Mesothelial cell of epicardium (in vitro differentiated cells): Measurements from ENCODE around the gene ARSI. TPM values are rescaled to one million over a fixed set of nuclear protein-coding genes. Genes with fewer than 3 reads are reported as not detected.

Experiments
- DNase-seq, 2 experiments: peaks; one replicate each; pipeline ENCODE4 v3.0.0; 2021; ENCODE audit warnings: low spot score in 2 of 2; ENCODE audit not compliant: unreplicated experiment in 2 of 2
- H3K27ac Mint-ChIP-seq: 2 replicates; pipeline ENCODE4 v1.8.0; 2021; ENCODE audit warnings: mixed read lengths
- H3K27me3 Mint-ChIP-seq: 2 replicates; pipeline ENCODE4 v1.8.0; 2021; ENCODE audit warnings: low read depth, mixed read lengths
- H3K36me3 Mint-ChIP-seq: 2 replicates; pipeline ENCODE4 v1.8.0; 2021; ENCODE audit warnings: mixed read lengths
- H3K4me1 Mint-ChIP-seq: 2 replicates; pipeline ENCODE4 v1.8.0; 2021; ENCODE audit warnings: mixed read lengths
- H3K4me3 Mint-ChIP-seq: 2 replicates; pipeline ENCODE4 v1.8.0; 2021; ENCODE audit warnings: mild to moderate bottlenecking, moderate library complexity, mixed read lengths
- H3K9me3 Mint-ChIP-seq: 2 replicates; pipeline ENCODE4 v1.8.0; 2021; ENCODE audit warnings: mixed read lengths
- total RNA-seq: library from RNA; stranded (reverse); gene quantifications from 3 replicates; pipeline ENCODE4 v1.2.1, GENCODE V29; 2021
- TF ChIP-seq, protein P1 (sequence below): fragments of 200-600 bp; sonication (generic); IDR thresholded peaks from one replicate; pipeline ENCODE4 v1.5.0; 2021; ENCODE audit warnings: antibody characterized with exemption; ENCODE audit not compliant: unreplicated experiment

ARSI gene
- total RNA-seq, 1 donor from 2014 or later: 18.8 TPM

DNA sequence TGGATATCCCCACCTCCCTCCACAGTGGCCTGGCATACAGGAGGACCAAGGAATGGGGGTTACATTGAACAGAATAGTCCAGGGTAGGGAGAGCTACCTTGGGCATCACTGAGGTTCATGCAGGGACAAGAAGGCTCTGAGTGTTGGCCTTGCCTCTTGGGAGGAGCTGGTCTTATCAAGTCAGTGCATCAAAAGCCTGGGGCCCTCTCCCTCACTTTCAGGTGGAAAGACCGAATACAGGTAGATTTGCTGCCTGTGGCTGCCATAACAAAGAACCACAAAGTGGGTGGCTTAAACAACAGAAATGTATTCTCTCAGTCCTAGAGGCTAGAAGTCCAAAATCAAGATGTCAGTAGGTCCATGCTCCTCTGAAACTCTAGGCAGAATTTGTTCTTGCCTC lies 18.5 kb upstream of the ARSI start:
- Mint-ChIP-seq H3K4me1 (peaks cover 38% of the 10 kb centered on the region), H3K36me3 (no peaks in the 10 kb centered on the region), H3K27ac (no peak overlapping the region), H3K27me3 (no peaks in the 10 kb centered on the region), H3K9me3 (peaks cover 4% of the 10 kb centered on the region), H3K4me3 (no peak overlapping the region)
- TF ChIP-seq, protein P1, sequence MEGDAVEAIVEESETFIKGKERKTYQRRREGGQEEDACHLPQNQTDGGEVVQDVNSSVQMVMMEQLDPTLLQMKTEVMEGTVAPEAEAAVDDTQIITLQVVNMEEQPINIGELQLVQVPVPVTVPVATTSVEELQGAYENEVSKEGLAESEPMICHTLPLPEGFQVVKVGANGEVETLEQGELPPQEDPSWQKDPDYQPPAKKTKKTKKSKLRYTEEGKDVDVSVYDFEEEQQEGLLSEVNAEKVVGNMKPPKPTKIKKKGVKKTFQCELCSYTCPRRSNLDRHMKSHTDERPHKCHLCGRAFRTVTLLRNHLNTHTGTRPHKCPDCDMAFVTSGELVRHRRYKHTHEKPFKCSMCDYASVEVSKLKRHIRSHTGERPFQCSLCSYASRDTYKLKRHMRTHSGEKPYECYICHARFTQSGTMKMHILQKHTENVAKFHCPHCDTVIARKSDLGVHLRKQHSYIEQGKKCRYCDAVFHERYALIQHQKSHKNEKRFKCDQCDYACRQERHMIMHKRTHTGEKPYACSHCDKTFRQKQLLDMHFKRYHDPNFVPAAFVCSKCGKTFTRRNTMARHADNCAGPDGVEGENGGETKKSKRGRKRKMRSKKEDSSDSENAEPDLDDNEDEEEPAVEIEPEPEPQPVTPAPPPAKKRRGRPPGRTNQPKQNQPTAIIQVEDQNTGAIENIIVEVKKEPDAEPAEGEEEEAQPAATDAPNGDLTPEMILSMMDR: no peak
- no peak for DNase-seq

DNA sequence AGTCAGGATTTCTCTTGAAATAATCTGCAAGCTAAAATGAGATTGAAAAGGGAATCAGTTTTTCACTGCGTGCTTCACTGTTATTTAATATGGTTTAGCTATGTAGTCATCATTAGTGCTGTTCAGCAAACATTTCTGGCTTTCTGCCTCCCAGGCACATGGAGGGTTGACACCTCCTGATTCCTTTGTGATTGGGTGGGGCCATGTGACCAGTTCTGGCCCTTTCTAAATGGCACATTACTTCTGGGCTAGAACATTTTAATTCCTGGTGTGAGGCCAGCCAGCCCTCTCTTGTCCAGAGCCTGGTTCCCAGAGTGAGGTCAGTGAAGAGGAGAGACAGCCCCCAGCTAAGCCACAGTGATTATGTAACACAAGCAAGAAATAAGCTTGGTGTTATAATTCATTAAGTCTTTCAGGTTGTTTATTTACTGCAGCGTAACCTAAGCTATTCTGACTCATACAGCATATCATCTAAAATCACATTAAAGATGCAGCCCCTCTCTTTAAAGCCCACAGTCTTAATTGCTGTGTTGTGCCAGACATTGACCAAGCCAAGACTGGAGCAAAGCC lies 17.4 kb upstream of the ARSI start:
- H3K4me1 Mint-ChIP-seq: peaks cover 37% of the 10 kb centered on the region
- no peaks in the 10 kb centered on the region for H3K27me3 Mint-ChIP-seq
- H3K27ac Mint-ChIP-seq: peak overlapping the region; percentile 81
- H3K36me3 Mint-ChIP-seq: no peaks in the 10 kb centered on the region
- no peak for DNase-seq
- H3K4me3 Mint-ChIP-seq: no peak overlapping the region
- peaks cover 4% of the 10 kb centered on the region for H3K9me3 Mint-ChIP-seq
- TF ChIP-seq, protein P1: no peak

GRCh38 chr5:150319484-150319790 lies 16.7 kb upstream of the ARSI start:
- TF ChIP-seq, protein P1: no peak
- peak overlapping the region; percentile 81 for H3K27ac Mint-ChIP-seq

DNA sequence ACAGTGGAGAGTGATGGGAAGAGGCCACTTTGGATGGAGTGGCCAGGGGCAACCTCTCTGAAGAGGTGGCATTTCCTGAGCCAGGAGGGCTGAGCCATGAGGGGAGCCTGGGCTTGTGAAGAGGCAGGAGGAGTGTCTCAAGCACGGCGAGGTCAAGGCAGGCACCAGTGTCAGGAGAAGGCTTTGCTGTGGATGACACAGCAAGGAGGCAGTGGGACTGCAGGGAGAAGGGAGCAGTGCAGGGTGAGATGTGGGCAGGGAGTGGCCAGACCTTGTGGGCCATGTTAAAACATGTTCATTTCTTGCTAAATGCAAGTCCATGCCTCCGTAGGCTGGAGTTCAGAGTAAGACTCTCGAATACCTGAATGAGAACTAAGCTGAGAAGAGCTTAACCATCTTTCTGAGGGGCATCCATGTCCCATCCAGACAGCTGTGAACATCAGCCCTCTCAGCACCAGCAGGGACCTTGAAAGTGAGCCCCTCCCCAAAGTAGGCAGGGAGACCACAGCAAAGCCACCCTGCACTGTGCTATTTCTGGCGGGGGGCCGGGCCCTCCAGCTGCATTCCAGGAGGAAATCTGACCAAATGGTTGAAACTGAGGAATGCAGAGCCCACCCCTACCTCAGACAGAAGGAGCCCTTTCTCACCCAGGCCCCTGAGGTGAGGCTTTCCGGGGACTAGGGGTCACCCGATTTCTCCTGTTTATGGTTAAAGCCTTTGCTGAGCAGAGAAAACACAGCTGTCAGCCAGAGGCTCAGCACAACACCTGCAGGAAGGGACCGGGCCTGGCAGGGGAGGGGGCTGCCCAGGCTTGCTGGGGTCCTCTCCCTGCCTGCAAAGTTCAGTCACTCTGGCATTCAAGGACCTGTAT lies 16.1 kb upstream of the ARSI start:
- Mint-ChIP-seq H3K27ac (peak overlapping the region; percentile 70), H3K4me1 (peaks cover 36% of the 10 kb centered on the region), H3K9me3 (peaks cover 4% of the 10 kb centered on the region), H3K4me3 (no peak overlapping the region), H3K36me3 (no peaks in the 10 kb centered on the region), H3K27me3 (no peaks in the 10 kb centered on the region)
- TF ChIP-seq, protein P1: no peak
- DNase-seq: no peak

More at GRCh38 chr5:150319484-150319790, 16.7 kb upstream of the ARSI start:
- Mint-ChIP-seq H3K9me3 (peaks cover 4% of the 10 kb centered on the region), H3K36me3 (no peaks in the 10 kb centered on the region), H3K4me1 (peaks cover 36% of the 10 kb centered on the region), H3K4me3 (no peak overlapping the region), H3K27me3 (no peaks in the 10 kb centered on the region)
- no peak for DNase-seq

- no peak for DNase-seq
- no peak overlapping the region for H3K4me3 Mint-ChIP-seq
- H3K4me1 Mint-ChIP-seq: peaks cover 43% of the 10 kb centered on the region
These were observed 14.6 kb upstream of the ARSI start for GRCh38 chr5:150317048-150318003.

More at GRCh38 chr5:150317048-150318003, 14.6 kb upstream of the ARSI start:
- no peaks in the 10 kb centered on the region for H3K27me3 Mint-ChIP-seq
- H3K36me3 Mint-ChIP-seq: no peaks in the 10 kb centered on the region
- TF ChIP-seq, protein P1: no peak
- peaks cover 4% of the 10 kb centered on the region for H3K9me3 Mint-ChIP-seq
- H3K27ac Mint-ChIP-seq: peak overlapping the region; percentile 97
